Measurements from ENCODE around the gene RINL. TPM values are rescaled to one million over a fixed set of nuclear protein-coding genes. Genes with fewer than 3 reads are reported as not detected.
"Not testable (repeated sequence)": the region's sequence is repeated elsewhere in the genome, so short reads cannot be mapped to it uniquely, and the experiment has no call there.

RINL gene
- total and polyA plus RNA-seq, 2 of the 4 experiments (the other 2 are of a cell fraction), result 0.72 to 1.9 TPM

DNA sequence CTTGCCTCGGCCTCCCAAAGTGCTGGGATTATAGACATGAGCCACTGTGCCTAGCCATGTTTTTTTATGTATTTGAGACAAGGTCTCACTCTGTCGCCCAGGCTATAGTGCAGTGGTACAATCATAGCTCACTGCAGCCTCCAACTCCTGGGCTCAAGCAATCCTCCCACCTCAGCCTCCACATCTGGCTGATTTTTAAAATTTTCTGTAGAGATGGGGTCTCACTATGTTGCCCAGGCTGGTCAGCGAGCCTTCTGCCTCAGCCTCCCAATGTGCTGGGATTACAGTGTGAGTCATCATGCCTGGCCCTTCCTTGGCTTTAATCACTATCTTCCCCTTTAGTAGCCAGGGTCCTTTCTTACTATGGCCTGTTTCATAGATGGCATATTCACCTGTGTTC lies 6.6 kb upstream of the RINL start:
- H3K9me1 ChIP-seq (ENCODE audit: insufficient read depth, low read length); H2BK20ac ChIP-seq (ENCODE audit: low read depth, low read length); H2BK5ac ChIP-seq (ENCODE audit: low read depth, low read length, poor library complexity, severe bottlenecking); H2BK15ac ChIP-seq (ENCODE audit: low read depth, low read length); H4K91ac ChIP-seq (ENCODE audit: insufficient read depth, low read depth, low read length); H2AK9ac ChIP-seq (replicated peaks; ENCODE audit: low read depth, low read length, poor library complexity); intact Hi-C loops (cut with micrococcal nuclease); H3K9ac ChIP-seq (ENCODE audit: low read depth, low read length); H4K20me1 ChIP-seq (ENCODE audit: insufficient read depth, low read length); H3K27me3 ChIP-seq (ENCODE audit: control insufficient read depth, insufficient read depth, low read length); H3K27ac ChIP-seq (ENCODE audit: insufficient read depth, low read length); H3K18ac ChIP-seq (ENCODE audit: low read depth, low read length); H2AK5ac ChIP-seq (ENCODE audit: low read depth, low read length); H3K79me1 ChIP-seq (ENCODE audit: low read depth in 1 of 2, low read length in 2 of 2); H3K4me1 ChIP-seq (ENCODE audit: control insufficient read depth, insufficient read depth, low read length); H3K4ac ChIP-seq (ENCODE audit: low read depth, low read length); H3K56ac ChIP-seq (ENCODE audit: extremely low read depth, insufficient read depth, low read length); in situ Hi-C loops (cut with MboI; ENCODE audit: low sequenced_read_pairs); BruUV-seq (replicated peaks); H4K5ac ChIP-seq (ENCODE audit: low read depth, low read length); H3K9me3 ChIP-seq (ENCODE audit: control insufficient read depth, insufficient read depth, low read length); H3K4me2 ChIP-seq (ENCODE audit: low read depth, low read length); dilution Hi-C loops (cut with HindIII; ENCODE audit: low sequenced_read_pairs, unreplicated experiment); H4K8ac ChIP-seq (ENCODE audit: low read depth in 2 of 2, low read length in 2 of 2); DNase-seq; H3K14ac ChIP-seq (replicated peaks; ENCODE audit: low read depth, low read length); H3K23ac ChIP-seq (ENCODE audit: low read depth, low read length); CTCF ChIA-PET; H2AFZ ChIP-seq (replicated peaks; ENCODE audit: low read length, poor library complexity); H3K4me3 ChIP-seq (ENCODE audit: insufficient read depth, low read depth, low read length); H2BK120ac ChIP-seq (ENCODE audit: low read depth, low read length); ATAC-seq (ENCODE audit: low read depth): not testable (repeated sequence)
- H3K36me3 ChIP-seq (ENCODE audit: control insufficient read depth, insufficient read depth, low read length), result peaks cover 27% of the 10 kb centered on the region
- POLR2A ChIA-PET (ENCODE audit: unreplicated experiment), result interaction anchor here (0.6 kb wide), 1 partner anchor 41 kb away, joined by 3 read pairs; no protein-coding TSS in a partner anchor
- WGBS, 2 experiments (ENCODE audit: extremely low coverage in 2 of 2, insufficient read length in 1 of 2), result no CpG with 5 or more reads among the region's 3 CpGs
